BE2C (cell line): ENCODE results near the gene OR4C16. TPM values are rescaled to one million over a fixed set of nuclear protein-coding genes. Genes with fewer than 3 reads are reported as not detected.

Experiments
- DNase-seq: peaks from one replicate; pipeline ENCODE4 v3.0.0-alpha.2; 2020
- H3K27me3 ChIP-seq: fragments of 250-450 bp; sonication (Bioruptor Pico); 2 replicates; pipeline ENCODE4 v1.5.1; 2020; ENCODE audit warnings: mild to moderate bottlenecking
- H3K36me3 ChIP-seq: fragments of 250-450 bp; sonication (Bioruptor Pico); 2 replicates; pipeline ENCODE4 v1.5.1; 2020; ENCODE audit warnings: mild to moderate bottlenecking
- H3K4me1 ChIP-seq: fragments of 250-450 bp; sonication (Bioruptor Pico); 2 replicates; pipeline ENCODE4 v1.5.1; 2020
- H3K4me3 ChIP-seq: 2 replicates; pipeline ENCODE4 v1.5.1; 2011; ENCODE audit warnings: low read depth, low read length
- H3K9me3 ChIP-seq: fragments of 250-450 bp; sonication (Bioruptor Pico); 2 replicates; pipeline ENCODE4 v1.5.1; 2020
- polyA plus RNA-seq: library from polyadenylated mRNA; unstranded; fragments of >200 nt; gene quantifications from one replicate; pipeline ENCODE4 v1.2.1, GENCODE V29; 2012; ENCODE audit warnings: low read depth, missing spikeins; ENCODE audit not compliant: insufficient read length, insufficient read depth
- TF ChIP-seq, protein P1 (sequence below): IDR thresholded peaks from 2 replicates; pipeline ENCODE4 v1.5.1; 2012; ENCODE audit warnings: mild to moderate bottlenecking, low read depth, low read length

Gene OR4C16, protein sequence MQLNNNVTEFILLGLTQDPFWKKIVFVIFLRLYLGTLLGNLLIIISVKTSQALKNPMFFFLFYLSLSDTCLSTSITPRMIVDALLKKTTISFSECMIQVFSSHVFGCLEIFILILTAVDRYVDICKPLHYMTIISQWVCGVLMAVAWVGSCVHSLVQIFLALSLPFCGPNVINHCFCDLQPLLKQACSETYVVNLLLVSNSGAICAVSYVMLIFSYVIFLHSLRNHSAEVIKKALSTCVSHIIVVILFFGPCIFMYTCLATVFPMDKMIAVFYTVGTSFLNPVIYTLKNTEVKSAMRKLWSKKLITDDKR
- polyA plus RNA-seq = not detected

DNA sequence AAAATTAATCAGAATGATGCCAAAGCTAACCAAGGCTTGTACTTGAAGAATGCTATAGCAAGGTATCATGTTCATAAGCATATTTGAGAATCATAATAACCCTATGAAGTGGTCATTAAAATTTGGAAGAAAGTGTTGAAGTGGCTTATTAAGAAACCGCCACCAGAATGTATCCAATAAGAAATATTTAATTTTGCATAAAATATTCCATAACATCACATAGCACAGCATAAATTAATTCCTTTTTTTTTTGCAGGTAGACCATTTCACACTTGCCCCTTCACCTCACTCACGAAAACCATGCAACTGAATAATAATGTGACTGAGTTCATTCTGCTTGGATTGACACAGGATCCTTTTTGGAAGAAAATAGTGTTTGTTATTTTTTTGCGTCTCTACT, at the start of gene OR4C16:
Gene OR4C16 (plus strand): TSS at position 301 of the 400 bp plus-strand sequence. CDS start 0 bp downstream, at position 301.
- H3K4me1 ChIP-seq = no peaks in the 10 kb centered on the region
- no peaks in the 10 kb centered on the region for H3K36me3 ChIP-seq
- DNase-seq = no peak
- TF ChIP-seq, protein P1, sequence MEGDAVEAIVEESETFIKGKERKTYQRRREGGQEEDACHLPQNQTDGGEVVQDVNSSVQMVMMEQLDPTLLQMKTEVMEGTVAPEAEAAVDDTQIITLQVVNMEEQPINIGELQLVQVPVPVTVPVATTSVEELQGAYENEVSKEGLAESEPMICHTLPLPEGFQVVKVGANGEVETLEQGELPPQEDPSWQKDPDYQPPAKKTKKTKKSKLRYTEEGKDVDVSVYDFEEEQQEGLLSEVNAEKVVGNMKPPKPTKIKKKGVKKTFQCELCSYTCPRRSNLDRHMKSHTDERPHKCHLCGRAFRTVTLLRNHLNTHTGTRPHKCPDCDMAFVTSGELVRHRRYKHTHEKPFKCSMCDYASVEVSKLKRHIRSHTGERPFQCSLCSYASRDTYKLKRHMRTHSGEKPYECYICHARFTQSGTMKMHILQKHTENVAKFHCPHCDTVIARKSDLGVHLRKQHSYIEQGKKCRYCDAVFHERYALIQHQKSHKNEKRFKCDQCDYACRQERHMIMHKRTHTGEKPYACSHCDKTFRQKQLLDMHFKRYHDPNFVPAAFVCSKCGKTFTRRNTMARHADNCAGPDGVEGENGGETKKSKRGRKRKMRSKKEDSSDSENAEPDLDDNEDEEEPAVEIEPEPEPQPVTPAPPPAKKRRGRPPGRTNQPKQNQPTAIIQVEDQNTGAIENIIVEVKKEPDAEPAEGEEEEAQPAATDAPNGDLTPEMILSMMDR = no peak
- H3K9me3 ChIP-seq = no peaks in the 10 kb centered on the region
- no peak within 1 kb of the TSS for H3K4me3 ChIP-seq
- H3K27me3 ChIP-seq = no peaks in the 10 kb centered on the region

DNA sequence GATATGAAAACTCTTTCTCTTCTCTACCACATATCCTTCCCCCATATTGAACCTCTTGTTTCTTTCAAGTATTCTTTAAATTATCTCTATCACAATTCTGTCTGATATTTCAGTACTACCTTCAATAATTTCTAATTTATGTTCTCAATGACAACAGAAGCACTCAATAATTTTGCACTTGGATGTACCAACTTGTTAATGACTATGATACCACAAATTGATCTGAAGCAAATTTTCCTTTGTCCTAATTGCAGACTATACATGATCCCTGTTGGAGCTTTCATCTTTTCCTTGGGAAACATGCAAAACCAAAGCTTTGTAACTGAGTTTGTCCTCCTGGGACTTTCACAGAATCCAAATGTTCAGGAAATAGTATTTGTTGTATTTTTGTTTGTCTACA, 17.8 kb upstream of the OR4C16 start, which contains the start of gene OR4C15:
Gene OR4C15 (plus strand): TSS at position 301 of the 400 bp plus-strand sequence. CDS start 0 bp downstream, at position 301.
- no peak for DNase-seq
- Histone ChIP-seq H3K27me3 (no peaks in the 10 kb centered on the region), H3K4me3 (no peak within 1 kb of the TSS), H3K9me3 (no peaks in the 10 kb centered on the region), H3K4me1 (no peaks in the 10 kb centered on the region), H3K36me3 (no peaks in the 10 kb centered on the region)
- TF ChIP-seq, protein P1 = no peak

DNA sequence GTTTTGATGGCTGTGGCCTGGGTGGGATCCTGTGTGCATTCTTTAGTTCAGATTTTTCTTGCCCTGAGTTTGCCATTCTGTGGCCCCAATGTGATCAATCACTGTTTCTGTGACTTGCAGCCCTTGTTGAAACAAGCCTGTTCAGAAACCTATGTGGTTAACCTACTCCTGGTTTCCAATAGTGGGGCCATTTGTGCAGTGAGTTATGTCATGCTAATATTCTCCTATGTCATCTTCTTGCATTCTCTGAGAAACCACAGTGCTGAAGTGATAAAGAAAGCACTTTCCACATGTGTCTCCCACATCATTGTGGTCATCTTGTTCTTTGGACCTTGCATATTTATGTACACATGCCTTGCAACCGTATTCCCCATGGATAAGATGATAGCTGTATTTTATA, 620 bp downstream of the OR4C16 start:
- no peak overlapping the region for H3K4me3 ChIP-seq
- TF ChIP-seq, protein P1 = no peak
- no peaks in the 10 kb centered on the region for H3K9me3 ChIP-seq
- no peaks in the 10 kb centered on the region for H3K27me3 ChIP-seq
- H3K4me1 ChIP-seq = no peaks in the 10 kb centered on the region
- DNase-seq = no peak
- H3K36me3 ChIP-seq = no peaks in the 10 kb centered on the region

DNA sequence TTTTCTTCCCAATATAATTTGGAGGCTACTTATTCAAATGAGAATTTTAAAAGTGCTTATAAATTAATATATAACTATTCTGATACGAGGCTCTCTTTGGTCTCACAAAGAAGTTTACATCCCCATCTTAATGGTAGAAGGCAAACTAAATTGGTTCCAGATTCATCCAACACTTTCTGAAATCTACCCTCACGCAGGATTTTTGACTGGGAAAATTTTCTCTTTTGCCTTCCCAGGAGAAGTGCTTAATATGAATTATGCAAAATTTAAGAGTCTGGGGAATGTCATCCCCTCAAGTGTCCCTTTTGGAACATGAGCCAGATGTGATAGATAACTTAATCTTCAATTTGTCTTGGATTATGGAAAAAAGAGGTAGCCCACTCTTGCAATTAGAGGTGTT, 35.6 kb downstream of the OR4C16 start, which contains the start of gene OR4C11:
Gene OR4C11 (minus strand): TSS at position 101 of the 400 bp plus-strand sequence. CDS start 3,272 bp downstream, outside the sequence.
- no peaks in the 10 kb centered on the region for H3K4me1 ChIP-seq
- DNase-seq = no peak
- H3K4me3 ChIP-seq = no peak within 1 kb of the TSS
- no peaks in the 10 kb centered on the region for H3K36me3 ChIP-seq
- no peaks in the 10 kb centered on the region for H3K27me3 ChIP-seq
- H3K9me3 ChIP-seq = no peaks in the 10 kb centered on the region
- TF ChIP-seq, protein P1 = no peak
